Endodermal cell (in vitro differentiated cells): ENCODE results near the gene MAST3. TPM values are rescaled to one million over a fixed set of nuclear protein-coding genes. Genes with fewer than 3 reads are reported as not detected.

Source experiments
- DNase-seq: peaks from one replicate; pipeline ENCODE4 v3.0.0-alpha.2; 2017
- H3K27ac ChIP-seq: 2 replicates; pipeline ENCODE4 v1.5.1; 2013; ENCODE audit warnings: mild to moderate bottlenecking, low read depth, low read length, moderate library complexity
- H3K27me3 ChIP-seq: 2 replicates; pipeline ENCODE4 v1.6.1; 2013; ENCODE audit warnings: mild to moderate bottlenecking, low read length, moderate library complexity; ENCODE audit not compliant: insufficient read depth, control insufficient read depth, poor library complexity, severe bottlenecking
- H3K36me3 ChIP-seq: 2 replicates; pipeline ENCODE4 v1.7.0; 2013; ENCODE audit warnings: mild to moderate bottlenecking, low read length, moderate library complexity; ENCODE audit not compliant: control insufficient read depth, insufficient read depth
- H3K4me1 ChIP-seq: one replicate; pipeline ENCODE4 v1.7.0; 2013; ENCODE audit warnings: low read length; ENCODE audit not compliant: control insufficient read depth, insufficient read depth
- H3K4me3 ChIP-seq: 2 replicates; pipeline ENCODE4 v1.5.1; 2013; ENCODE audit warnings: mild to moderate bottlenecking, low read length, moderate library complexity
- H3K9ac ChIP-seq: 2 replicates; pipeline ENCODE4 v1.6.1; 2013; ENCODE audit warnings: mild to moderate bottlenecking, low read length, moderate library complexity; ENCODE audit not compliant: poor library complexity, severe bottlenecking; ENCODE audit errors: extremely low read depth
- H3K9me3 ChIP-seq: 2 replicates; pipeline ENCODE4 v1.6.1; 2013; ENCODE audit warnings: mild to moderate bottlenecking, low read length, moderate library complexity; ENCODE audit not compliant: control insufficient read depth
- H3K27ac Mint-ChIP-seq: 2 replicates; pipeline ENCODE4 v1.8.0; 2020; ENCODE audit warnings: mixed read lengths
- H3K27me3 Mint-ChIP-seq: 2 replicates; pipeline ENCODE4 v1.8.0; 2021; ENCODE audit warnings: mild to moderate bottlenecking, mixed read lengths; ENCODE audit not compliant: insufficient read depth
- H3K36me3 Mint-ChIP-seq: 2 replicates; pipeline ENCODE4 v1.8.0; 2020; ENCODE audit warnings: low read depth, mixed read lengths
- H3K4me1 Mint-ChIP-seq: 2 replicates; pipeline ENCODE4 v1.8.0; 2020; ENCODE audit warnings: mixed read lengths
- H3K4me3 Mint-ChIP-seq: 2 replicates; pipeline ENCODE4 v1.8.0; 2020; ENCODE audit warnings: mild to moderate bottlenecking, moderate library complexity, mixed read lengths
- H3K9me3 Mint-ChIP-seq: 2 replicates; pipeline ENCODE4 v1.8.0; 2020; ENCODE audit warnings: mild to moderate bottlenecking, mixed read lengths
- CTCF ChIP-seq: fragments of 200-600 bp; sonication (generic); conservative IDR thresholded peaks from 2 replicates; pipeline ENCODE4 v1.5.0; 2021; ENCODE audit warnings: antibody characterized with exemption, mild to moderate bottlenecking
- WGBS, 2 experiments: methylation state at CpG; one replicate each; pipeline versions ENCODE4 v1.1.5 to v1.1.7; 2013; ENCODE audit warnings: missing lambda C conversion rate in 2 of 2, mixed read lengths in 1 of 2; ENCODE audit not compliant: insufficient coverage in 1 of 2, insufficient read length in 1 of 2; 5-methylcytosine and 5-hydroxymethylcytosine counted together
- total RNA-seq, 2 donors: library from RNA; stranded (reverse); fragmentation: NEBNext Ultra II Directional in 1 of 2; extraction: Animal tissue kit (Norgen Biotek cat#: 25700) in 1 of 2; gene quantifications; 2 replicates in 1 of 2; 3 replicates in 1 of 2; pipeline ENCODE4 v1.2.1, GENCODE V29; 2021

MAST3 gene
- total RNA-seq, 2 donors from 2014 or later = 13.0 to 15.1 TPM

- Histone ChIP-seq H3K9me3 (no peaks in the 10 kb centered on the region), H3K27me3 (no peaks in the 10 kb centered on the region), H3K9ac (no peak overlapping the region), H3K36me3 (peaks cover 8% of the 10 kb centered on the region), H3K4me3 (peak overlapping the region; percentile 93), H3K4me1 (no peaks in the 10 kb centered on the region), H3K27ac (no peak overlapping the region)
- peak overlapping the region; percentile 30 for H3K27ac Mint-ChIP-seq
- peaks cover 16% of the 10 kb centered on the region for H3K36me3 Mint-ChIP-seq
- peaks cover 10% of the 10 kb centered on the region for H3K4me1 Mint-ChIP-seq
- no peaks in the 10 kb centered on the region for H3K9me3 Mint-ChIP-seq
- DNase-seq = peak; percentile 90
- TF ChIP-seq CTCF = no peak
- H3K27me3 Mint-ChIP-seq = no peaks in the 10 kb centered on the region
- peak overlapping the region; percentile 82 for H3K4me3 Mint-ChIP-seq
- 60 to 85% methylated on average over 15 to 27 of the region's 27 CpGs for WGBS, 2 experiments
Observed at GRCh38 chr19:18194554-18195238, 97.1 kb downstream of the MAST3 start.

- WGBS, 2 experiments = 95 to 100% methylated on average over 2 to 7 of the region's 7 CpGs
- Mint-ChIP-seq H3K27me3 (no peaks in the 10 kb centered on the region), H3K36me3 (peaks cover 19% of the 10 kb centered on the region), H3K4me1 (peaks cover 10% of the 10 kb centered on the region), H3K4me3 (no peak overlapping the region), H3K9me3 (no peaks in the 10 kb centered on the region), H3K27ac (no peak overlapping the region)
- Histone ChIP-seq H3K9ac (no peak overlapping the region), H3K4me3 (no peak overlapping the region), H3K27ac (no peak overlapping the region), H3K9me3 (no peaks in the 10 kb centered on the region), H3K27me3 (no peaks in the 10 kb centered on the region), H3K4me1 (no peaks in the 10 kb centered on the region), H3K36me3 (peaks cover 8% of the 10 kb centered on the region)
- DNase-seq = no peak
- TF ChIP-seq CTCF = no peak
Observed at GRCh38 chr19:18196511-18196845, 98.9 kb downstream of the MAST3 start.

- 87 to 90% methylated on average over 14 to 18 of the region's 18 CpGs for WGBS, 2 experiments
- Histone ChIP-seq H3K9me3 (no peaks in the 10 kb centered on the region), H3K9ac (no peak overlapping the region), H3K27me3 (no peaks in the 10 kb centered on the region), H3K36me3 (peaks cover 8% of the 10 kb centered on the region), H3K4me3 (no peak overlapping the region), H3K27ac (no peak overlapping the region), H3K4me1 (no peaks in the 10 kb centered on the region)
- H3K4me1 Mint-ChIP-seq = peaks cover 5% of the 10 kb centered on the region
- no peak overlapping the region for H3K4me3 Mint-ChIP-seq
- no peak for DNase-seq
- H3K36me3 Mint-ChIP-seq = peaks cover 19% of the 10 kb centered on the region
- no peak for TF ChIP-seq CTCF
- H3K9me3 Mint-ChIP-seq = no peaks in the 10 kb centered on the region
- peaks cover 2% of the 10 kb centered on the region for H3K27me3 Mint-ChIP-seq
- no peak overlapping the region for H3K27ac Mint-ChIP-seq
Observed at GRCh38 chr19:18197306-18197705, 99.7 kb downstream of the MAST3 start.
